NCI-H345 (cell line): ENCODE measurements around the gene SMIM1.
"Not testable (repeated sequence)": the region's sequence is repeated elsewhere in the genome, so short reads cannot be mapped to it uniquely, and the experiment has no call there.

Experiments
- DNase-seq: peaks from one replicate; lab custom pipeline; 2025; lab: John Stamatoyannopoulos, UW

The SMIM1 gene

GRCh38 chr1:3736708-3737107 lies 35.8 kb upstream of the SMIM1 start:
- no peak for DNase-seq

- no peak for DNase-seq
These were observed 33.6 kb upstream of the SMIM1 start for GRCh38 chr1:3738943-3739342.

- no peak for DNase-seq
These were observed 32.5 kb upstream of the SMIM1 start for GRCh38 chr1:3740042-3740441.

GRCh38 chr1:3740752-3741151 lies 31.8 kb upstream of the SMIM1 start:
- DNase-seq: no peak

- no peak for DNase-seq
These were observed 30.7 kb upstream of the SMIM1 start for GRCh38 chr1:3741566-3742438.

- DNase-seq: no peak
These were observed 29.9 kb upstream of the SMIM1 start for GRCh38 chr1:3742439-3743298.

GRCh38 chr1:3743421-3743820 lies 29.1 kb upstream of the SMIM1 start:
- no peak for DNase-seq

GRCh38 chr1:3743826-3744225 lies 28.7 kb upstream of the SMIM1 start:
- no peak for DNase-seq

GRCh38 chr1:3744646-3745045 lies 27.9 kb upstream of the SMIM1 start:
- DNase-seq: no peak

- no peak for DNase-seq
These were observed 27.5 kb upstream of the SMIM1 start for GRCh38 chr1:3745071-3745470.

- no peak for DNase-seq
These were observed 26.8 kb upstream of the SMIM1 start for GRCh38 chr1:3745590-3746381.

GRCh38 chr1:3746389-3746829 lies 26.1 kb upstream of the SMIM1 start:
- peak; percentile 40 for DNase-seq

- peak; percentile 94 for DNase-seq
These were observed 25.6 kb upstream of the SMIM1 start for GRCh38 chr1:3746830-3747521.

GRCh38 chr1:3747522-3747848 lies 25.1 kb upstream of the SMIM1 start:
- DNase-seq: no peak

- DNase-seq: no peak
These were observed 24.6 kb upstream of the SMIM1 start for GRCh38 chr1:3747903-3748302.

- DNase-seq: not testable (repeated sequence)
These were observed 24.1 kb upstream of the SMIM1 start for GRCh38 chr1:3748316-3748900.

- no peak for DNase-seq
These were observed 23.0 kb upstream of the SMIM1 start for GRCh38 chr1:3749512-3749911.

- DNase-seq: no peak
These were observed 21.8 kb upstream of the SMIM1 start for GRCh38 chr1:3750741-3751140.

GRCh38 chr1:3752400-3752945 lies 20.1 kb upstream of the SMIM1 start, which contains the start of gene CCDC27:
Gene CCDC27, plus strand, starts transcription at chr1:3752450. Its CDS starts 32 bp downstream, at chr1:3752482.
- no peak for DNase-seq

GRCh38 chr1:3753656-3754454 lies 18.7 kb upstream of the SMIM1 start:
- DNase-seq: no peak
